HG03342 (cell line): Measurements from ENCODE around the gene DNAAF8.
"Not testable (repeated sequence)": the region's sequence is repeated elsewhere in the genome, so short reads cannot be mapped to it uniquely, and the experiment has no call there.

ENCODE experiments used
- ATAC-seq: cut with Tn5 transposase; IDR thresholded peaks from one replicate; pipeline ENCODE4 v1.9.1; 2021; ENCODE audit warnings: mild to moderate bottlenecking, moderate library complexity; ENCODE audit not compliant: unreplicated experiment

Gene DNAAF8

GRCh38 chr16:4776141-4776705 lies 41.9 kb downstream of the DNAAF8 start:
- ATAC-seq, result no peak

- ATAC-seq, result no peak
These were observed 43.2 kb downstream of the DNAAF8 start for GRCh38 chr16:4777339-4778049.

- no peak for ATAC-seq
These were observed 43.7 kb downstream of the DNAAF8 start for GRCh38 chr16:4778050-4778392.

GRCh38 chr16:4780235-4780634 lies 45.9 kb downstream of the DNAAF8 start:
- no peak for ATAC-seq

- ATAC-seq, result no peak
These were observed 49.1 kb downstream of the DNAAF8 start for GRCh38 chr16:4783251-4783950.

- ATAC-seq, result no peak
These were observed 49.6 kb downstream of the DNAAF8 start for GRCh38 chr16:4783951-4784336.

- ATAC-seq, result not testable (repeated sequence)
These were observed 50.2 kb downstream of the DNAAF8 start for GRCh38 chr16:4784444-4784987.

- no peak for ATAC-seq
These were observed 51.6 kb downstream of the DNAAF8 start for GRCh38 chr16:4785758-4786433.

- no peak for ATAC-seq
These were observed 52.7 kb downstream of the DNAAF8 start for GRCh38 chr16:4787068-4787467.

GRCh38 chr16:4787627-4788482 lies 53.5 kb downstream of the DNAAF8 start, which contains the start of gene SEPTIN12:
TSS of gene SEPTIN12 (minus strand) at chr16:4788345. CDS start at chr16:4787645, 700 bp downstream.
- no peak for ATAC-seq

- ATAC-seq, result no peak
These were observed 54.2 kb downstream of the DNAAF8 start for GRCh38 chr16:4788489-4788889.

- no peak for ATAC-seq
These were observed 54.6 kb downstream of the DNAAF8 start for GRCh38 chr16:4788910-4789309.

- ATAC-seq, result no peak
These were observed 55.9 kb downstream of the DNAAF8 start for GRCh38 chr16:4790261-4790660.

- no peak for ATAC-seq
These were observed 56.5 kb downstream of the DNAAF8 start for GRCh38 chr16:4790871-4791270.

- ATAC-seq, result no peak
These were observed 58.7 kb downstream of the DNAAF8 start for GRCh38 chr16:4792951-4793513.

- ATAC-seq, result no peak
These were observed 61.0 kb downstream of the DNAAF8 start, which contains the start of gene SMIM22 for GRCh38 chr16:4795181-4795827. TSS of gene SMIM22 (plus strand) at chr16:4795369. CDS start at chr16:4795735, 366 bp downstream.

- no peak for ATAC-seq
These were observed 61.7 kb downstream of the DNAAF8 start for GRCh38 chr16:4795828-4796572.

GRCh38 chr16:4796982-4797804 lies 62.9 kb downstream of the DNAAF8 start:
- ATAC-seq, result no peak
